HG03280 (cell line): ENCODE measurements around the gene CCDC102B.
A peak's percentile ranks its signal among the peaks of the same experiment; 100 is the strongest.
"Not testable (repeated sequence)": the region's sequence is repeated elsewhere in the genome, so short reads cannot be mapped to it uniquely, and the experiment has no call there.

Source experiments
- ATAC-seq: cut with Tn5 transposase; IDR thresholded peaks from one replicate; pipeline ENCODE4 v1.9.1; 2021; ENCODE audit warnings: mild to moderate bottlenecking, moderate library complexity; ENCODE audit not compliant: unreplicated experiment

The CCDC102B gene

GRCh38 chr18:68969027-68969426 lies 171.1 kb downstream of the CCDC102B start:
- no peak for ATAC-seq

GRCh38 chr18:68972176-68972575 lies 174.3 kb downstream of the CCDC102B start:
- ATAC-seq: no peak

GRCh38 chr18:68979737-68980136 lies 181.9 kb downstream of the CCDC102B start:
- ATAC-seq: no peak

GRCh38 chr18:68983126-68983525 lies 185.2 kb downstream of the CCDC102B start:
- no peak for ATAC-seq

- ATAC-seq: no peak
Observed at GRCh38 chr18:68984342-68984741, 186.5 kb downstream of the CCDC102B start.

- ATAC-seq: no peak
Observed at GRCh38 chr18:68985172-68985820, 187.4 kb downstream of the CCDC102B start.

- ATAC-seq: no peak
Observed at GRCh38 chr18:68991286-68991685, 193.4 kb downstream of the CCDC102B start.

GRCh38 chr18:68992719-68993482 lies 195.0 kb downstream of the CCDC102B start:
- peak; percentile 51 for ATAC-seq

GRCh38 chr18:68995675-68996074 lies 197.8 kb downstream of the CCDC102B start:
- ATAC-seq: no peak

- ATAC-seq: no peak
Observed at GRCh38 chr18:68997845-68998244, 200.0 kb downstream of the CCDC102B start.

- no peak for ATAC-seq
Observed at GRCh38 chr18:69000366-69000765, 202.5 kb downstream of the CCDC102B start.

GRCh38 chr18:69002233-69002632 lies 204.4 kb downstream of the CCDC102B start:
- ATAC-seq: no peak

- ATAC-seq: not testable (repeated sequence)
Observed at GRCh38 chr18:69006212-69006611, 208.3 kb downstream of the CCDC102B start.

- ATAC-seq: no peak
Observed at GRCh38 chr18:69008538-69008937, 210.7 kb downstream of the CCDC102B start.

- ATAC-seq: no peak
Observed at GRCh38 chr18:69021211-69021805, 223.4 kb downstream of the CCDC102B start.

GRCh38 chr18:69022426-69022825 lies 224.5 kb downstream of the CCDC102B start:
- no peak for ATAC-seq

- ATAC-seq: no peak
Observed at GRCh38 chr18:69031571-69031970, 233.7 kb downstream of the CCDC102B start.

GRCh38 chr18:69032009-69032408 lies 234.1 kb downstream of the CCDC102B start:
- ATAC-seq: no peak

GRCh38 chr18:69035756-69036155 lies 237.9 kb downstream of the CCDC102B start:
- ATAC-seq: no peak

- no peak for ATAC-seq
Observed at GRCh38 chr18:69044215-69044614, 246.3 kb downstream of the CCDC102B start.

- ATAC-seq: no peak
Observed at GRCh38 chr18:69064063-69064462, 266.2 kb downstream of the CCDC102B start.

- no peak for ATAC-seq
Observed at GRCh38 chr18:69067048-69067447, 269.2 kb downstream of the CCDC102B start.
